ENCODE results near the gene TMEM171.

DNA sequence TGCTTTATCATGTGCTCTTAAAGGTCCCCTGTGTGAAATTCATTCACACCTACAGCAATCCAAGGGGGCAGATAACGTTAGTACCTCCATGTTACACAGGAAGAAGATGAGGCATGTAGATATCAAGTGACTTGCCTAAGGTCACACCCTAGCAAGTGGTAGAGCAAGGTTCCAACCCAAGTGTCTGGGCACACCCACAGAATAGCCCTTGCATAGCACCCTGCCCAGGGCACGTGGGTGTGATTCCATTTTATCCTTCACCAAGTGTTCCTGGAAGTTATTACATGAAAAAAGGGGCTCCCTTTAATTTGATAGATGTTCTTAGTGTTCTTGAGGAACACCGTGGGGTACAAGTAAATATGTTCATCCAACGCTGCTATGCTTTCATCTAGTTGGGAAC is 4.9 kb downstream of the TMEM171 start:
- TF ChIP-seq, protein P1, sequence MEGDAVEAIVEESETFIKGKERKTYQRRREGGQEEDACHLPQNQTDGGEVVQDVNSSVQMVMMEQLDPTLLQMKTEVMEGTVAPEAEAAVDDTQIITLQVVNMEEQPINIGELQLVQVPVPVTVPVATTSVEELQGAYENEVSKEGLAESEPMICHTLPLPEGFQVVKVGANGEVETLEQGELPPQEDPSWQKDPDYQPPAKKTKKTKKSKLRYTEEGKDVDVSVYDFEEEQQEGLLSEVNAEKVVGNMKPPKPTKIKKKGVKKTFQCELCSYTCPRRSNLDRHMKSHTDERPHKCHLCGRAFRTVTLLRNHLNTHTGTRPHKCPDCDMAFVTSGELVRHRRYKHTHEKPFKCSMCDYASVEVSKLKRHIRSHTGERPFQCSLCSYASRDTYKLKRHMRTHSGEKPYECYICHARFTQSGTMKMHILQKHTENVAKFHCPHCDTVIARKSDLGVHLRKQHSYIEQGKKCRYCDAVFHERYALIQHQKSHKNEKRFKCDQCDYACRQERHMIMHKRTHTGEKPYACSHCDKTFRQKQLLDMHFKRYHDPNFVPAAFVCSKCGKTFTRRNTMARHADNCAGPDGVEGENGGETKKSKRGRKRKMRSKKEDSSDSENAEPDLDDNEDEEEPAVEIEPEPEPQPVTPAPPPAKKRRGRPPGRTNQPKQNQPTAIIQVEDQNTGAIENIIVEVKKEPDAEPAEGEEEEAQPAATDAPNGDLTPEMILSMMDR (conservative IDR thresholded peaks at IDR 0.05; ENCODE audit: low read depth in 2 of 2): no peak
- TF ChIP-seq EZH2phosphoT487 (IDR thresholded peaks at IDR 0.05; ENCODE audit: unreplicated experiment) (no peak), POLR2AphosphoS5 (IDR thresholded peaks at IDR 0.05; ENCODE audit: low read depth) (no peak), STAT1 (IDR thresholded peaks at IDR 0.05; ENCODE audit: unreplicated experiment) (no peak), EZH2 (IDR thresholded peaks at IDR 0.05; ENCODE audit: low read depth, unreplicated experiment) (no peak), JUNB (IDR thresholded peaks at IDR 0.05; ENCODE audit: unreplicated experiment) (no peak), ZNF114 (CRISPR knock-in tag; IDR thresholded peaks at IDR 0.05) (no peak), CREB1 (CRISPR knock-in tag; IDR thresholded peaks at IDR 0.05; ENCODE audit: low read depth) (no peak)
- TF ChIP-seq, protein P2, sequence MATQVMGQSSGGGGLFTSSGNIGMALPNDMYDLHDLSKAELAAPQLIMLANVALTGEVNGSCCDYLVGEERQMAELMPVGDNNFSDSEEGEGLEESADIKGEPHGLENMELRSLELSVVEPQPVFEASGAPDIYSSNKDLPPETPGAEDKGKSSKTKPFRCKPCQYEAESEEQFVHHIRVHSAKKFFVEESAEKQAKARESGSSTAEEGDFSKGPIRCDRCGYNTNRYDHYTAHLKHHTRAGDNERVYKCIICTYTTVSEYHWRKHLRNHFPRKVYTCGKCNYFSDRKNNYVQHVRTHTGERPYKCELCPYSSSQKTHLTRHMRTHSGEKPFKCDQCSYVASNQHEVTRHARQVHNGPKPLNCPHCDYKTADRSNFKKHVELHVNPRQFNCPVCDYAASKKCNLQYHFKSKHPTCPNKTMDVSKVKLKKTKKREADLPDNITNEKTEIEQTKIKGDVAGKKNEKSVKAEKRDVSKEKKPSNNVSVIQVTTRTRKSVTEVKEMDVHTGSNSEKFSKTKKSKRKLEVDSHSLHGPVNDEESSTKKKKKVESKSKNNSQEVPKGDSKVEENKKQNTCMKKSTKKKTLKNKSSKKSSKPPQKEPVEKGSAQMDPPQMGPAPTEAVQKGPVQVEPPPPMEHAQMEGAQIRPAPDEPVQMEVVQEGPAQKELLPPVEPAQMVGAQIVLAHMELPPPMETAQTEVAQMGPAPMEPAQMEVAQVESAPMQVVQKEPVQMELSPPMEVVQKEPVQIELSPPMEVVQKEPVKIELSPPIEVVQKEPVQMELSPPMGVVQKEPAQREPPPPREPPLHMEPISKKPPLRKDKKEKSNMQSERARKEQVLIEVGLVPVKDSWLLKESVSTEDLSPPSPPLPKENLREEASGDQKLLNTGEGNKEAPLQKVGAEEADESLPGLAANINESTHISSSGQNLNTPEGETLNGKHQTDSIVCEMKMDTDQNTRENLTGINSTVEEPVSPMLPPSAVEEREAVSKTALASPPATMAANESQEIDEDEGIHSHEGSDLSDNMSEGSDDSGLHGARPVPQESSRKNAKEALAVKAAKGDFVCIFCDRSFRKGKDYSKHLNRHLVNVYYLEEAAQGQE (IDR thresholded peaks at IDR 0.05; ENCODE audit: unreplicated experiment): no peak
- TF ChIP-seq, protein P3, sequence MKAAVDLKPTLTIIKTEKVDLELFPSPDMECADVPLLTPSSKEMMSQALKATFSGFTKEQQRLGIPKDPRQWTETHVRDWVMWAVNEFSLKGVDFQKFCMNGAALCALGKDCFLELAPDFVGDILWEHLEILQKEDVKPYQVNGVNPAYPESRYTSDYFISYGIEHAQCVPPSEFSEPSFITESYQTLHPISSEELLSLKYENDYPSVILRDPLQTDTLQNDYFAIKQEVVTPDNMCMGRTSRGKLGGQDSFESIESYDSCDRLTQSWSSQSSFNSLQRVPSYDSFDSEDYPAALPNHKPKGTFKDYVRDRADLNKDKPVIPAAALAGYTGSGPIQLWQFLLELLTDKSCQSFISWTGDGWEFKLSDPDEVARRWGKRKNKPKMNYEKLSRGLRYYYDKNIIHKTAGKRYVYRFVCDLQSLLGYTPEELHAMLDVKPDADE (IDR thresholded peaks at IDR 0.05): no peak
